AG10803 (cell line): ENCODE data around the gene SMOC1.
A peak's percentile ranks its signal among the peaks of the same experiment; 100 is the strongest.

Experiments used
- DNase-seq: peaks from one replicate; pipeline ENCODE4 v3.0.0; 2010; ENCODE audit warnings: low read depth
- H3K4me3 ChIP-seq: 2 replicates; pipeline ENCODE4 v1.5.1; 2011; ENCODE audit warnings: mild to moderate bottlenecking, low read length, control low read depth
- TF ChIP-seq, protein P1 (sequence below): conservative IDR thresholded peaks from 2 replicates; pipeline ENCODE4 v1.5.1; 2011; ENCODE audit warnings: mild to moderate bottlenecking, low read length, control low read depth, inconsistent platforms

SMOC1 gene

DNA sequence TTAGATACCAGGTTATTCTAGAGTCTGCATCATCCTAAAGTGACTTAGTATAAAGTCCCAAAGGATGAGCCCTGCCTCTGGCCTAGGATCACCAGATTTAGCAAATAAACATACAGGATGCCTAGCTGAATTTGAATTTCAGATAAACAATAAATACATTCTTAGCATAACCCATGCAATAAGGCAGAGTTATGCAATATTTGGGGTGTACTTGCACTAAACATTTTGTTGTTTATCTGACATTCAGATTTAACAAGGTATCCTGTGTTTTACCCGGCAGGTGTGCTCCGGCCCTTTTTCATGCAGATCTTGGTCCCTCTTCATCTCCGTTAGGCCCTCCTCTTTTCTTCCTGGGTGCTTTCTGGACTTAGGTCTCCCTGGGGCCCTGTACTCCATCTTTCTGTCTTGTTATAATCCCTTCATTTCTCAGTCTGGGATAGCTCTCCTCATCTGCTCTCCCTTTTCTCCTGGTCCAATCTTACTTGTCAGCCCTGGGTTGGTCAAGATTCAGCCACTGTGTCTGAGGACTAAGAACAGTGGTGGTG lies 18.1 kb upstream of the SMOC1 start:
- DNase-seq: no peak
- TF ChIP-seq, protein P1, sequence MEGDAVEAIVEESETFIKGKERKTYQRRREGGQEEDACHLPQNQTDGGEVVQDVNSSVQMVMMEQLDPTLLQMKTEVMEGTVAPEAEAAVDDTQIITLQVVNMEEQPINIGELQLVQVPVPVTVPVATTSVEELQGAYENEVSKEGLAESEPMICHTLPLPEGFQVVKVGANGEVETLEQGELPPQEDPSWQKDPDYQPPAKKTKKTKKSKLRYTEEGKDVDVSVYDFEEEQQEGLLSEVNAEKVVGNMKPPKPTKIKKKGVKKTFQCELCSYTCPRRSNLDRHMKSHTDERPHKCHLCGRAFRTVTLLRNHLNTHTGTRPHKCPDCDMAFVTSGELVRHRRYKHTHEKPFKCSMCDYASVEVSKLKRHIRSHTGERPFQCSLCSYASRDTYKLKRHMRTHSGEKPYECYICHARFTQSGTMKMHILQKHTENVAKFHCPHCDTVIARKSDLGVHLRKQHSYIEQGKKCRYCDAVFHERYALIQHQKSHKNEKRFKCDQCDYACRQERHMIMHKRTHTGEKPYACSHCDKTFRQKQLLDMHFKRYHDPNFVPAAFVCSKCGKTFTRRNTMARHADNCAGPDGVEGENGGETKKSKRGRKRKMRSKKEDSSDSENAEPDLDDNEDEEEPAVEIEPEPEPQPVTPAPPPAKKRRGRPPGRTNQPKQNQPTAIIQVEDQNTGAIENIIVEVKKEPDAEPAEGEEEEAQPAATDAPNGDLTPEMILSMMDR: no peak

DNA sequence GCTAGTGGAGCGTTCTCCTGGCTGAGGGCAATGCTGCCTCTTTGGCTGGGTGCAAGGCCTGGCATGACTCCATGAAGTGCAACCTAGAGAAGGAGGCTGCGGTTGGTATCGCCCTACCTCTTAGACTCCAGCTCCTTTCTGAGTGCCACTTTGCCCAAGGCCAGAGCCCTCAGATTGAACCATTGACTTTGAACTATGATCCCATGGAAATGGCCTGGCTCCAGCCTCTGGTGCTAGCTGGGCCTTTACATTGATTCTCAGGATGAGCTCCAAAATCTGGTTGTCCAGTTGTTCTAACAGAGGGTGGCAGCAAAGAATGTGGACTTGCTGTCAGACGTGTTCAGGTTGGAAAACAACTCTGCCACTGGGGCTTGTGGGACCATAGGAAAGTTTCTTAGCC lies 16.1 kb upstream of the SMOC1 start:
- no peak for DNase-seq
- TF ChIP-seq, protein P1: no peak
- H3K4me3 ChIP-seq: no peak overlapping the region

More for the DNA sequence above, 18.1 kb upstream of the SMOC1 start:
- H3K4me3 ChIP-seq: no peak overlapping the region

DNA sequence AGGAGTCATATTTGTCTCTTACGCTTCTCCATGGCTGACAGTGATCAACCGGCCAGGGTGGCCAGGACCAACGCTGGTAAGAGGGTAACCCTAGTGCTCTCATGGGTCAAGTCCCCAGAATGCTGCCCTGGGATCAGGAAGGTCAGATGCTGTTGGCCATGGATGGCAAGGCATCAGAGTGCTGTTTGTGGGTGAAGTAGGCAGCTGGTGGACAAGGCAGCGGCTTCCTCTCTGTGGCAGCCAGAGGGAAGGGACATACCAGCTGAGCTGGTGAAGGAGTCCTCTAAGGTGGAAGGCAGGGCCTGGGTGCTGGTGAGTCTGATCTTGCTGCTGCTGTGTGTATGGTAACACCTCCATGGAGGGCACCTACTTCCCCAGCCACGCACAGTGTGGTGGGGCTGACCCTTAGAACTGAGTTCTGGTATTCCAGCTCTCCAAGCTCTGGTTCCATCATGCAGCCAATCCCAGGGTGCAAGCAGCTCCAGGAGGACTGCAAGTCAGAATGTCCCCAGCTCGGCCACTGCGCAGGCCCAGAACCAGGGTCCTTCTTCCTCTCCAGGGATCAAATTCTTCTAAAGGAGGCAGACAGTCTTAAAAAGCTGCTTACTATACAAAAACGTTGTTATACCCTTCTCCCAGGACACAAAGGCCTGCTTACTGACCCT lies 13.4 kb upstream of the SMOC1 start:
- TF ChIP-seq, protein P1: no peak
- H3K4me3 ChIP-seq: no peak overlapping the region
- no peak for DNase-seq

DNA sequence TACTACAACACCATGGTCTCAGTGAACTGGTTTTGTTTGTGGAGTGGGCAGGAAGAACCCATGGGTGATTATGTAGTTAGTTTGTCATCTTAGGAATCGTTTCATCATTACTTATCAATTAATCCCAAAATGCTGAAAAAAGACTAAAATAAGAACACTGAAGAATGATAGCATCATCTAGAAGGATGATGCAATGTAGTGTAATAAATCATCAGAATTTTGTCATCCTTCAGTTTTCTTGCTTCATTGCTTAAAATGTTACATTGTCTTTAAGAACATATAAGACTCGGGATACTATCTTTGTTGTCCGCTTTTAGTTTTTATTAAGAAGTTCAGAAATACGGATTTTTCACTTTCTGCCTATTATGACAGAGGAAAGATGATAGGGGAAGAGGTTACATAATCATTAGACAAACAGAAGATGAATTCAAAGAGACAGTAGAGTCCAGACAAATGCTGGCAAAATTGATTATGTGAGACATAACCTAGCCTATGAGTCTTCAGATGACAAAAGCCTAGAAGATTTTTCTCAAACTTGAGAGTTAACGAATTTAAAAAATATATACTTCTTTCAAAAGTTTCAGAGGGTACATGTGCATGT lies 10.8 kb upstream of the SMOC1 start:
- no peak for DNase-seq
- TF ChIP-seq, protein P1: no peak
- no peak overlapping the region for H3K4me3 ChIP-seq

DNA sequence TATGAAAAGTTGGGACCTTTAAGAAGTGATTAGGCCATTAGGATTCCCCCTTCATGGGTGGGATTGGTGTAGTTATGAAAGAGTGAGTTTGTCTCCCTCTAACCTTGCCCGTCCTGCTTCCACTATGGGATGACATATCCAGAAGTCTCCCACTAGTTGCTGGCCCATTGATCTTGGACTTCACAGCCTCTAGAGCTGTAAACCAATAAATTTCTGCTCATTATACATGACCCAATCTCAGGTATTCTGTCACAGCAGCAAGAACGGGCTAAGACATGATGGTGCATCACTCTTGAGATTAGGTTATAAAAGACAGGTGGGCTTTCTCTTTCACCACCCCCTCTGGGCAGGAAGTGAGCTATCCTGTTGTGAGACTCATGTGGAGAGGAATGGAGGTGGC lies 8.6 kb upstream of the SMOC1 start:
- DNase-seq: no peak
- TF ChIP-seq, protein P1: no peak
- no peak overlapping the region for H3K4me3 ChIP-seq

- DNase-seq: peak; percentile 64
- TF ChIP-seq, protein P1: no peak
- no peak overlapping the region for H3K4me3 ChIP-seq
Observed at GRCh38 chr14:69873877-69874780, 5.1 kb upstream of the SMOC1 start.
